ENCODE measurements around the gene NOTUM.

NOTUM gene

DNA sequence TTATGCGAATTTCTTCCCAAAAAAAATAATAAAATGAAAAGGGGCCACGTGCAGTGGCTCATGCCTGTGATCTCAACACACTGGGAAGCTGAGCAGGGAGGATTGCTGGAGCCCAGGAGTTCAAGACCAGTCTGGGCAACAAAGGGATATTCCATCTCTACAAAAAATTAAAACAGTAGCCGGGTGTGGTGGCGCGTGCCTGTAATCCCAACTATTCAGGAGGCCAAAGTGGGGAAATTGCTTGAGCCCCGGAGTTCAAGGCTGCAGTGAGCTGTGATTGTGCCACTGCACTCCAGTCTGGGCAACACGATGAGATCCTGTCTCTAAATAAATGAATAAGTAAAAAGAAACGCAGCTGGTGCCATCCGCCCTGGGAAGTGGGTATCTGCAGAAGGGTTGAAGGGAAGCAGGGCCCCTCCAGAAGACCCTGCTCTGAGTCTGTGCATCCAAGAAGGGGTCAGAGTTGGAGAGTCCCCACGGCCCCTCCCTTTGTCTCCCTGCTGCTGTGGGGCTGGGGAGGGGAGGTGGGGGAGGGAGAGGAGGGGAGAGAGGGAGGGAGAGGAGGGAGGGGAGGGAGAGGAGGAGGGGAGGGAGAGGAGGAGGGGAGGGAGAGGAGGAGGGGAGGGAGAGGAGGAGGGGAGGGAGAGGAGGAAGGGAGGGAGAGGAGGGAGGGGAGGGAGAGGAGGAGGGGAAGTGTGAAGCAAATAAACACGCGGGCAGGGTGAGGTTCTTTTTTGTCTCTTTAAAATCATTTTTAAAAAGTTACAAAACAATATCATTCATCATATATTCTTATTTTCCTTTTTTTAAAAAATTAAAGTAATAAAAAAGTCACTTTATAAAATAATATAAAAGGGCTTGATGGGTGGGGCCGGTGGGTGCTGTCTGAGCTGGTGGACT is 9.0 kb downstream of the NOTUM start:
- Histone ChIP-seq H3K4me2 (ENCODE audit: insufficient read depth, low read length, poor library complexity, severe bottlenecking) (no peak overlapping the region), H3K9me3 (replicated peaks in 1 of 2; ENCODE audit: control insufficient read depth in 2 of 2, insufficient read depth in 1 of 2, low read depth in 1 of 2, low read length in 2 of 2) (no peaks in the 10 kb centered on the region), H3K18ac (ENCODE audit: low read length) (no peak overlapping the region), H2AFZ (ENCODE audit: low read length) (no peak overlapping the region), H2BK12ac (ENCODE audit: low read length) (peak overlapping the region; percentile 3), H4K91ac (ENCODE audit: low read depth, low read length, poor library complexity) (no peak overlapping the region), H3K27ac (replicated peaks; ENCODE audit: low read length) (no peak overlapping the region), H2BK15ac (ENCODE audit: low read length) (no peak overlapping the region), H4K8ac (ENCODE audit: low read depth, low read length) (no peak overlapping the region), H3K9ac (ENCODE audit: low read depth, low read length, poor library complexity) (no peak overlapping the region), H3K36me3 (replicated peaks in 1 of 2; ENCODE audit: control insufficient read depth in 2 of 2, insufficient read depth in 2 of 2, low read length in 2 of 2) (no peaks in the 10 kb centered on the region), H3K79me1 (ENCODE audit: low read depth, low read length) (no peaks in the 10 kb centered on the region), H3K4ac (ENCODE audit: low read length) (no peak overlapping the region), H2AK5ac (ENCODE audit: low read depth, low read length) (no peak overlapping the region), H2BK120ac (ENCODE audit: low read depth, low read length) (no peak overlapping the region), H3K27me3 (ENCODE audit: control insufficient read depth in 3 of 3, insufficient read depth in 3 of 3, low read depth in 1 of 3, low read length in 3 of 3) (peaks cover 0 to 16% (median 5%) of the 10 kb centered on the region in 3 experiments), H3K4me3 (ENCODE audit: low read length in 2 of 2) (no peak overlapping the region), H2BK5ac (ENCODE audit: low read length) (no peak overlapping the region), H3K4me1 (ENCODE audit: control insufficient read depth in 2 of 2, insufficient read depth in 1 of 2, low read depth in 1 of 2, low read length in 2 of 2) (peaks cover 0 to 5% of the 10 kb centered on the region in 2 donors), H3K23ac (ENCODE audit: low read depth, low read length, poor library complexity) (no peak overlapping the region), H3K14ac (ENCODE audit: low read length) (peak overlapping the region; percentile 82)
- no peak for DNase-seq (ENCODE audit: low spot score)
- no CpG with 5 or more reads among the region's 13 CpGs for WGBS, 2 donors (ENCODE audit: extremely low coverage in 2 of 2, insufficient read length in 2 of 2, insufficient replicate concordance in 1 of 2)

DNA sequence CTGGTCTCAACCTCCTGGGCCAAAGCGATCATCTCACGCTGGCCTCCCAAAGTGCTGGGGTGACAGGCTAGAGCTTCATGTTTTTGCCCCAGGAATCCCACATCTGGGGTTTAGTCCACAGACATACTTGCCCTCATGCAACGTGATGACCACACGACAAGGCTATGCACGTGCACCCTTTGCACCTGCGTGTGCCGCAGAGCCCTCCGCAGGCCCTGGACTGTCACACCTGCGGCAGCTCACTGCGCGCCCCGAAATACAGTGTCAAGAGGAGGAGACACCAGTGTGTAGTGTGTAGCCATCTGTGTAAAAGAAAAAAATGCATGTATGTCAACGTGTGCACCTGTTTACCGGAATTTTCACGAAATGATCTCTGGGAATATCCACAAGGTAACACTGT is 10.5 kb downstream of the NOTUM start:
- H3K23ac ChIP-seq (ENCODE audit: low read depth, low read length, poor library complexity), result no peak overlapping the region
- no peak overlapping the region for H3K4me3 ChIP-seq (ENCODE audit: low read length in 2 of 2)
- no CpG with 5 or more reads among the region's 15 CpGs for WGBS, 2 donors (ENCODE audit: extremely low coverage in 2 of 2, insufficient read length in 2 of 2, insufficient replicate concordance in 1 of 2)
- peaks cover 0 to 5% of the 10 kb centered on the region in 2 donors for H3K4me1 ChIP-seq (ENCODE audit: control insufficient read depth in 2 of 2, insufficient read depth in 1 of 2, low read depth in 1 of 2, low read length in 2 of 2)
- H3K4me2 ChIP-seq (ENCODE audit: insufficient read depth, low read length, poor library complexity, severe bottlenecking), result no peak overlapping the region
- H3K14ac ChIP-seq (ENCODE audit: low read length), result no peak overlapping the region
- no peak overlapping the region for H2BK15ac ChIP-seq (ENCODE audit: low read length)
- H3K18ac ChIP-seq (ENCODE audit: low read length), result no peak overlapping the region
- no peaks in the 10 kb centered on the region for H3K9me3 ChIP-seq (replicated peaks in 1 of 2; ENCODE audit: control insufficient read depth in 2 of 2, insufficient read depth in 1 of 2, low read depth in 1 of 2, low read length in 2 of 2)
- no peaks in the 10 kb centered on the region for H3K79me1 ChIP-seq (ENCODE audit: low read depth, low read length)
- no peak overlapping the region for H2BK12ac ChIP-seq (ENCODE audit: low read length)
- H3K9ac ChIP-seq (ENCODE audit: low read depth, low read length, poor library complexity), result no peak overlapping the region
- H3K4ac ChIP-seq (ENCODE audit: low read length), result no peak overlapping the region
- peak overlapping the region; percentile 43 for H4K8ac ChIP-seq (ENCODE audit: low read depth, low read length)
- H3K27me3 ChIP-seq (ENCODE audit: control insufficient read depth in 3 of 3, insufficient read depth in 3 of 3, low read depth in 1 of 3, low read length in 3 of 3), result peaks cover 0 to 3% (median 2%) of the 10 kb centered on the region in 3 experiments
- H2AK5ac ChIP-seq (ENCODE audit: low read depth, low read length), result no peak overlapping the region
- no peak overlapping the region for H3K27ac ChIP-seq (replicated peaks; ENCODE audit: low read length)
- no peak overlapping the region for H4K91ac ChIP-seq (ENCODE audit: low read depth, low read length, poor library complexity)
- no peak overlapping the region for H2AFZ ChIP-seq (ENCODE audit: low read length)
- DNase-seq (ENCODE audit: low spot score), result no peak
- H2BK5ac ChIP-seq (ENCODE audit: low read length), result no peak overlapping the region
- no peaks in the 10 kb centered on the region for H3K36me3 ChIP-seq (replicated peaks in 1 of 2; ENCODE audit: control insufficient read depth in 2 of 2, insufficient read depth in 2 of 2, low read length in 2 of 2)
- H2BK120ac ChIP-seq (ENCODE audit: low read depth, low read length), result no peak overlapping the region

DNA sequence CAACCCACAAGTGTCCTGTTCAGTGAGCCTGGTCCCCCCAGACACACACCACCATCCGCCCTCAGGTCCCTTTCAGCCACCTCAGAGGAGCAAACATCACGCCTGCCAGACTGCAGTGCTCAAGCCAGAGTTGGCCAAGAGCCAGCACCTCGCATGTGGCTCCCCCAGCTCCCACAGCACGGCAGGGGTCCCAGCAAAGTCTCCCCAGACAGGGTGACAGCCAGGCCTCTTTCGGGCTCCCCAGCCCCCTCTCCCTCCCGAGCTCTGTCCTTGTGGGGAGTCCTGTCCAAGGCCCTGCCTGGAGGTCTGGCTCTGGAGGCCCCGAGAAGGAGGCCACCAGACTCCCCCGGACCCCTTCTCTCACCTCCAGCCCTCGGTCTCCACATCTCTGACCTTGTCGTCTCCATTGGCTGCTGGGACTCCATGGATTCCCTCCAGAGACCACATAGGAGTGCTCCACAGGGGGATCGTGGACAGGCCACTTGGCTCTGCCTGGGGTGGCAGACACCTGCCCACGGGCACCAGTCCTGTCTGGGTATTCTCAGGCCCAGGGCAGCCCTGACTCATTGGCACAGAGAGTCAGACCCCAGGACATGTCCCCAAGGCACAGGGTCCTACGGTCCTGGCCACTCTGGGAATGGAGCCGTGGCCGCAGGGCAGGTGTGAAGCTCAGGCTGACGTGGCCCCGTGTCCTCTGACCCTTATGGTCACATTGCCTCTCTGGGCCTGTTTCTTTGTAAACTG is 12.2 kb downstream of the NOTUM start:
- no peak overlapping the region for H3K18ac ChIP-seq (ENCODE audit: low read length)
- no peak overlapping the region for H3K27ac ChIP-seq (replicated peaks; ENCODE audit: low read length)
- no peak for DNase-seq (ENCODE audit: low spot score)
- no peak overlapping the region for H2BK15ac ChIP-seq (ENCODE audit: low read length)
- H3K9me3 ChIP-seq (replicated peaks in 1 of 2; ENCODE audit: control insufficient read depth in 2 of 2, insufficient read depth in 1 of 2, low read depth in 1 of 2, low read length in 2 of 2), result no peaks in the 10 kb centered on the region
- H3K79me1 ChIP-seq (ENCODE audit: low read depth, low read length), result no peaks in the 10 kb centered on the region
- no peak overlapping the region for H2AFZ ChIP-seq (ENCODE audit: low read length)
- H2BK120ac ChIP-seq (ENCODE audit: low read depth, low read length), result no peak overlapping the region
- peak overlapping the region; percentile 1 for H2AK5ac ChIP-seq (ENCODE audit: low read depth, low read length)
- H3K9ac ChIP-seq (ENCODE audit: low read depth, low read length, poor library complexity), result peak overlapping the region; percentile 3
- no peak overlapping the region for H3K4me2 ChIP-seq (ENCODE audit: insufficient read depth, low read length, poor library complexity, severe bottlenecking)
- H2BK12ac ChIP-seq (ENCODE audit: low read length), result peak overlapping the region; percentile 78
- H4K91ac ChIP-seq (ENCODE audit: low read depth, low read length, poor library complexity), result no peak overlapping the region
- no peak overlapping the region for H3K4me3 ChIP-seq (ENCODE audit: low read length in 2 of 2)
- H3K27me3 ChIP-seq (ENCODE audit: control insufficient read depth in 3 of 3, insufficient read depth in 3 of 3, low read depth in 1 of 3, low read length in 3 of 3), result peaks cover 0 to 3% (median 2%) of the 10 kb centered on the region in 3 experiments
- no peak overlapping the region for H4K8ac ChIP-seq (ENCODE audit: low read depth, low read length)
- H2BK5ac ChIP-seq (ENCODE audit: low read length), result no peak overlapping the region
- H3K4me1 ChIP-seq (ENCODE audit: control insufficient read depth in 2 of 2, insufficient read depth in 1 of 2, low read depth in 1 of 2, low read length in 2 of 2), result peaks cover 5 to 7% of the 10 kb centered on the region in 2 donors
- no peak overlapping the region for H3K4ac ChIP-seq (ENCODE audit: low read length)
- no peaks in the 10 kb centered on the region for H3K36me3 ChIP-seq (replicated peaks in 1 of 2; ENCODE audit: control insufficient read depth in 2 of 2, insufficient read depth in 2 of 2, low read length in 2 of 2)
- H3K23ac ChIP-seq (ENCODE audit: low read depth, low read length, poor library complexity), result no peak overlapping the region
- H3K14ac ChIP-seq (ENCODE audit: low read length), result peak overlapping the region; percentile 2
- no CpG with 5 or more reads among the region's 17 CpGs for WGBS, 2 donors (ENCODE audit: extremely low coverage in 2 of 2, insufficient read length in 2 of 2, insufficient replicate concordance in 1 of 2)

DNA sequence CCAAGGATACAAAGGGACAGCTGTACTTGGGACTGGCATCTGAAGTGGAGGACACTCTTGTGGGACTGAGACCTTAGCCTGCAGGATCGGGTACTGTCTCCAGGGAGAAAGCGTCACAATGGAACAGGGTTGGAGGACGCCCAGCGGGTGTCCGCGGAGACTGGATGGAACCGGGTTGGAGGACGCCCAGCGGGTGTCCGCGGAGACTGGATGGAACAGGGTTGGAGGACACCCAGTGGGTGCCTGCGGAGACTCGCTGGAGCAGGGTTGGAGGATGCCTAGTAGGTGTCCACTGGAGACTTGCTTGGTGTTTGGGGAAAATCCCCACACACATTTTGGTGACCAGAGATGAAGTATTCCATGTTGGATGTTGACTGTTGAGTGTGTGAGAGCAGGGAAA is 13.8 kb downstream of the NOTUM start, which contains the start of gene MYADML2:
Gene MYADML2, minus strand, starts transcription at position 45 of the 400 bp plus-strand sequence. CDS start 5,492 bp downstream, outside the sequence.
- Histone ChIP-seq H2BK5ac (ENCODE audit: low read length) (no peak within 1 kb of the TSS), H3K9ac (ENCODE audit: low read depth, low read length, poor library complexity) (no peak within 1 kb of the TSS), H3K14ac (ENCODE audit: low read length) (no peak within 1 kb of the TSS), H2BK12ac (ENCODE audit: low read length) (no peak within 1 kb of the TSS), H3K23ac (ENCODE audit: low read depth, low read length, poor library complexity) (no peak within 1 kb of the TSS), H2BK120ac (ENCODE audit: low read depth, low read length) (no peak within 1 kb of the TSS), H2BK15ac (ENCODE audit: low read length) (no peak within 1 kb of the TSS), H2AFZ (ENCODE audit: low read length) (no peak within 1 kb of the TSS), H3K36me3 (replicated peaks in 1 of 2; ENCODE audit: control insufficient read depth in 2 of 2, insufficient read depth in 2 of 2, low read length in 2 of 2) (no peaks in the 10 kb centered on the region), H3K9me3 (replicated peaks in 1 of 2; ENCODE audit: control insufficient read depth in 2 of 2, insufficient read depth in 1 of 2, low read depth in 1 of 2, low read length in 2 of 2) (no peaks in the 10 kb centered on the region), H3K27me3 (ENCODE audit: control insufficient read depth in 3 of 3, insufficient read depth in 3 of 3, low read depth in 1 of 3, low read length in 3 of 3) (peaks cover 0 to 3% (median 2%) of the 10 kb centered on the region in 3 experiments), H4K8ac (ENCODE audit: low read depth, low read length) (no peak within 1 kb of the TSS), H3K18ac (ENCODE audit: low read length) (no peak within 1 kb of the TSS), H3K4me1 (ENCODE audit: control insufficient read depth in 2 of 2, insufficient read depth in 1 of 2, low read depth in 1 of 2, low read length in 2 of 2) (peaks cover 4 to 5% of the 10 kb centered on the region in 2 donors), H2AK5ac (ENCODE audit: low read depth, low read length) (peak within 1 kb of the TSS; percentile 46), H3K27ac (replicated peaks; ENCODE audit: low read length) (no peak within 1 kb of the TSS), H3K4me3 (ENCODE audit: low read length in 2 of 2) (no peak within 1 kb of the TSS), H3K4ac (ENCODE audit: low read length) (no peak within 1 kb of the TSS), H3K79me1 (ENCODE audit: low read depth, low read length) (no peaks in the 10 kb centered on the region), H4K91ac (ENCODE audit: low read depth, low read length, poor library complexity) (no peak within 1 kb of the TSS), H3K4me2 (ENCODE audit: insufficient read depth, low read length, poor library complexity, severe bottlenecking) (no peak within 1 kb of the TSS)
- no CpG with 5 or more reads among the region's 13 CpGs for WGBS, 2 donors (ENCODE audit: extremely low coverage in 2 of 2, insufficient read length in 2 of 2, insufficient replicate concordance in 1 of 2)
- no peak for DNase-seq (ENCODE audit: low spot score)
